GM18520 (cell line): ENCODE results near the gene MPV17L2.

ENCODE experiments used
- ATAC-seq: cut with Tn5 transposase; IDR thresholded peaks from one replicate; pipeline ENCODE4 v1.9.1; 2021; ENCODE audit not compliant: unreplicated experiment

The MPV17L2 gene

GRCh38 chr19:18160493-18160970, 32.5 kb upstream of the MPV17L2 start:
- ATAC-seq: no peak

GRCh38 chr19:18160971-18161635, 31.9 kb upstream of the MPV17L2 start:
- peak; percentile 56 for ATAC-seq

- no peak for ATAC-seq
These were observed 31.4 kb upstream of the MPV17L2 start for GRCh38 chr19:18161636-18162002.

- no peak for ATAC-seq
These were observed 28.9 kb upstream of the MPV17L2 start for GRCh38 chr19:18164072-18164471.

- ATAC-seq: no peak
These were observed 27.0 kb upstream of the MPV17L2 start for GRCh38 chr19:18165794-18166544.

GRCh38 chr19:18167011-18167410, 26.0 kb upstream of the MPV17L2 start:
- ATAC-seq: no peak

GRCh38 chr19:18167975-18168645, 24.9 kb upstream of the MPV17L2 start:
- ATAC-seq: no peak

- no peak for ATAC-seq
These were observed 24.2 kb upstream of the MPV17L2 start for GRCh38 chr19:18168673-18169381.

GRCh38 chr19:18170714-18171255, 22.2 kb upstream of the MPV17L2 start:
- no peak for ATAC-seq

- ATAC-seq: no peak
These were observed 21.3 kb upstream of the MPV17L2 start for GRCh38 chr19:18171605-18172327.

- ATAC-seq: no peak
These were observed 20.5 kb upstream of the MPV17L2 start for GRCh38 chr19:18172331-18173053.

GRCh38 chr19:18173054-18173571, 19.9 kb upstream of the MPV17L2 start:
- no peak for ATAC-seq

GRCh38 chr19:18173572-18174288, 19.3 kb upstream of the MPV17L2 start, which contains the start of gene IFI30:
Gene IFI30 (plus strand): TSS chr19:18173813. CDS start chr19:18173842, 29 bp downstream.
- peak; percentile 31 for ATAC-seq

GRCh38 chr19:18174983-18175382, 18.0 kb upstream of the MPV17L2 start:
- no peak for ATAC-seq

- no peak for ATAC-seq
These were observed 16.4 kb upstream of the MPV17L2 start for GRCh38 chr19:18176367-18177310.

GRCh38 chr19:18179957-18180356, 13.1 kb upstream of the MPV17L2 start:
- no peak for ATAC-seq

- ATAC-seq: no peak
These were observed 9.5 kb upstream of the MPV17L2 start for GRCh38 chr19:18183529-18183928.

GRCh38 chr19:18185538-18185937, 7.5 kb upstream of the MPV17L2 start:
- no peak for ATAC-seq
